GM18519 (cell line): ENCODE data around the gene KLK15.

Experiments
- ATAC-seq: cut with Tn5 transposase; IDR thresholded peaks from one replicate; pipeline ENCODE4 v1.9.1; 2021; ENCODE audit warnings: mild to moderate bottlenecking, moderate library complexity; ENCODE audit not compliant: unreplicated experiment, low FRiP score

Gene KLK15, protein sequence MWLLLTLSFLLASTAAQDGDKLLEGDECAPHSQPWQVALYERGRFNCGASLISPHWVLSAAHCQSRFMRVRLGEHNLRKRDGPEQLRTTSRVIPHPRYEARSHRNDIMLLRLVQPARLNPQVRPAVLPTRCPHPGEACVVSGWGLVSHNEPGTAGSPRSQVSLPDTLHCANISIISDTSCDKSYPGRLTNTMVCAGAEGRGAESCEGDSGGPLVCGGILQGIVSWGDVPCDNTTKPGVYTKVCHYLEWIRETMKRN

DNA sequence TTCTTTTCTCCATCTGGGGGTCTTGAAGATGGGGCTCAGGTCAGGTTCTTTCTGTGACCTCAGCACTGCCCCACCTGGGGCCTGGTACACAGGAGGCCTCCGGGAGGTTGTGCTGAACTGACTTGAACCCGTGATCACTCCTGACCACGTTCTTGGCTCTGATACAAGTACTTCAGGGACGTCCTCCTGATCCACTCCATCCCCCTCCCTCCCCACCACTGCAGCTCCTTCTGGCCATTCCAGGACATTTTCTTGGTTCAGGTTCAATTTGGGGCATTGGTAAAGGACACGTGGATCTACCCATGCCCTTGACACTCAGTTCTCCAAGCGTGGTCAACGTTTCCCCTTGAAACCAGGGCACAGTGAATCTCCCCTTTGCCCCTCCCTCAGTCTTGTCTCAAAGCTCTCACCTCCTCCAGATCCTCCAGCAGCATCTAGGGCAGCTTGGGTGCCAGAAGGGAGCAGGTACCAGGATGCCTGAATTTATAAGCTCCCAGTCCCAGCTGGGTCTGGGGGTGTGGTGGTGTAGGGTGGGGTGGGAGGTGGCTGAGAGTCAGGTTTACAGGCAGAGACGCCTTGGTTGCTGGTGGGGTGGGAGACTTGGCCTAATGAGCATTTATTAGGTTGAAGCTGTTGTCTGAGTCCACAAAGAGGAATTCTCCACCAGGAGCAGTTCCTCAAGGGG, at the start of gene KLK15:
TSS of gene KLK15 (minus strand) at position 458 of the 685 bp plus-strand sequence. CDS start 2,082 bp downstream, outside the sequence.
- no peak for ATAC-seq

DNA sequence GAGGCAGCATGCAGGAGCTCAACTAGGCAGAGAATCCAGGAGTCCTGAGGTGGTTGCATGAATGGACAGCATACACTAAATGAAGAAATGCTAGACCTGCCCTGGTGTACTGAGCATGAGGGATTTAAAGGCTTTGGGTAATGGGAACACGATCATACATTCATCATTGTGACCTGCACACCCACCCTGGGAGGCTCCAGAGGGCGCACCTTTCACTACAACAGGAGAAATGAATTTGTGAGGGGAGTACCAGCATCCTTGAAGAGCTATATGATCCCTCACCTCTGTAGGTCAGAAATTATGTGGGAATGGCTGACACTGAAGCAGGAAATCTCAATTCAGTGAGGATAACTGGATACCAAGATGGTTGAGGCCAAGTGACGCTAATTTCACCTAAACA, 48.8 kb upstream of the KLK15 start:
- no peak for ATAC-seq

DNA sequence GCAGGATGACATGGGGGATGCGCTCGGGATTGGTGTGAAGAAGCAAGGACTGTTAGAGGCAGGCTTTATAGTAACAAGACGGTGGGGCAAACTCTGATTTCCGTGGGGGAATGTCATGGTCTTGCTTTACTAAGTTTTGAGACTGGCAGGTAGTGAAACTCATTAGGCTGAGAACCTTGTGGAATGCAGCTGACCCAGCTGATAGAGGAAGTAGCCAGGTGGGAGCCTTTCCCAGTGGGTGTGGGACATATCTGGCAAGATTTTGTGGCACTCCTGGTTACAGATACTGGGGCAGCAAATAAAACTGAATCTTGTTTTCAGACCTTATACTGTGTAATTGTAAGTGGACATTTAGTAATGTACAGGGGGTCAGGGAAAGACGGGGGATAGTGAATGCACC, 46.9 kb upstream of the KLK15 start:
- ATAC-seq, result no peak

DNA sequence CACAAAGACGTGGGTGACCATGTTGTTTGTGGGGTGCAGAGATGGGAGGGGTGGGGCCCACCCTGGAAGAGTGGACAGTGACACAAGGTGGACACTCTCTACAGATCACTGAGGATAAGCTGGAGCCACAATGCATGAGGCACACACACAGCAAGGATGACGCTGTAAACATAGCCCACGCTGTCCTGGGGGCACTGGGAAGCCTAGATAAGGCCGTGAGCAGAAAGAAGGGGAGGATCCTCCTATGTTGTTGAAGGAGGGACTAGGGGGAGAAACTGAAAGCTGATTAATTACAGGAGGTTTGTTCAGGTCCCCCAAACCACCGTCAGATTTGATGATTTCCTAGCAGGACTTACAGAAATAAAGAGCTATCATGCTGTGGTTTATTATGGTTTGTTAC, 45.5 kb upstream of the KLK15 start:
- no peak for ATAC-seq

DNA sequence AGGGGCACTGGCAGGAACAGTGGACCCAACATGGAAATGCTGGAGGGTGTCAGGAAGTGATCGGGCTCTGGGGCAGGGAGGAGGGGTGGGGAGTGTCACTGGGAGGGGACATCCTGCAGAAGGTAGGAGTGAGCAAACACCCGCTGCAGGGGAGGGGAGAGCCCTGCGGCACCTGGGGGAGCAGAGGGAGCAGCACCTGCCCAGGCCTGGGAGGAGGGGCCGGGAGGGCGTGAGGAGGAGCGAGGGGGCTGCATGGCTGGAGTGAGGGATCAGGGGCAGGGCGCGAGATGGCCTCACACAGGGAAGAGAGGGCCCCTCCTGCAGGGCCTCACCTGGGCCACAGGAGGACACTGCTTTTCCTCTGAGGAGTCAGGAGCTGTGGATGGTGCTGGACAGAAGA, 44.0 kb upstream of the KLK15 start:
- no peak for ATAC-seq

DNA sequence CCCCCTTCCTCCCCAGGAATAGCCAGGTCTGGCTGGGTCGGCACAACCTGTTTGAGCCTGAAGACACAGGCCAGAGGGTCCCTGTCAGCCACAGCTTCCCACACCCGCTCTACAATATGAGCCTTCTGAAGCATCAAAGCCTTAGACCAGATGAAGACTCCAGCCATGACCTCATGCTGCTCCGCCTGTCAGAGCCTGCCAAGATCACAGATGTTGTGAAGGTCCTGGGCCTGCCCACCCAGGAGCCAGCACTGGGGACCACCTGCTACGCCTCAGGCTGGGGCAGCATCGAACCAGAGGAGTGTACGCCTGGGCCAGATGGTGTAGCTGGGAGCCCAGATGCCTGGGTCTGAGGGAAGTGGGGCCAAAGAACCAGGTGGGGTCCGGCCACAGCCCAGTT, 43.1 kb upstream of the KLK15 start:
- no peak for ATAC-seq

DNA sequence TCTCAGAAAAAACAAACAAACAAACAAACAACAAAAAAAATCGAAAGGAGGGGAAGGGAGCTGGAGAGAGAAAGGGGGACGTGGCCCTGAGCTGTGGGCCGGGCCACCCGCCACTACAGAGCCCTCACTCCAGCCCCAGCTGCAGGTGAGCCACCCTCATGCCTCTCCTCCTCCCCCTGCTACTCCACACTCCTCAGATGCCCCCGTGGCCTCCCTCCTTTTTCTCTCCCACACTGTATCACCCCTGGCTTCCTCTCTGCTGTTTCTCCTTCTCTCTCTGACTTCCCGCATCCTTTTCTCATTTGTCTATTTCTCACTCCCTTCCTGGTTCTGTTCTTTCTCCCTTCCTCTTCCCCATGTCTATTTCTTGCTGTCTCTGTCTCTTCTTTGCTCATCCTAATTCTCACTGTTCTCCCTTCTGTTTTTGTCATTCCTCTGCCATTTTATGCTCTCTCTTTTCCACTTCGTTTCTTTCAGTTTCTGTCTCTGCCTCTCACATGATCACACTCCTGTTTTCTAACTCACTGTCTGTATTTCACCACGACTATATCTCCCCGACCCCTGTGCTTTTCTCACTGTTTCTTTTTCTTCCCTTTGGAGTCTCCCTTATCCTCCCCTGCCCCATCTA, 42.5 kb upstream of the KLK15 start:
- no peak for ATAC-seq

DNA sequence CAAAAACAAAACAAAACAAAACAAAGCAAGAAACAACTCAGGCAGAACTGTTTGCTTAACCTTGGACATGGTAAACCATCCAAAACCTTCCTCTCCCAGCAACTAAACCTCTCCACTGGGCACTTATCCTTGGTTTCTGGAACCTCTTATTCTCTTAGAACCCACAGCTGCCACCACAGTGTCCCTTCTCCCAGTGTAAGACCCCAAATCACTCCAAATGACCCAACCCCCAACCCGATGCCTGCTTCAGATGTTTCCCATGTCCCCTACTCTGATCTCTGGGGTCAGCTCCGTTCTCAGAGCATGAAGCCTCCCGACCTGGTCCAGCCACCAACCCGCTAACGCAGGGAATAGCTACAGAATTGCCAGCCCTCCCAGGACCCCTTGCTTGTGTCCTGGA, 40.8 kb upstream of the KLK15 start:
- no peak for ATAC-seq

DNA sequence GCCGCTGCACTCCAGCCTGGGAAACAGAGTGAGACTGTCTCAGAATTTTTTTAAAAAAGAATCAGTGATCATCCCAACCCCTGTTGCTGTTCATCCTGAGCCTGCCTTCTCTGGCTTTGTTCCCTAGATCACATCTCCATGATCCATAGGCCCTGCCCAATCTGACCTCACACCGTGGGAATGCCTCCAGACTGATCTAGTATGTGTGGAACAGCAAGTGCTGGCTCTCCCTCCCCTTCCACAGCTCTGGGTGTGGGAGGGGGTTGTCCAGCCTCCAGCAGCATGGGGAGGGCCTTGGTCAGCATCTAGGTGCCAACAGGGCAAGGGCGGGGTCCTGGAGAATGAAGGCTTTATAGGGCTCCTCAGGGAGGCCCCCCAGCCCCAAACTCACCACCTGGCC, 39.7 kb upstream of the KLK15 start, which contains the start of gene KLK2:
TSS of gene KLK2 (plus strand) at position 384 of the 400 bp plus-strand sequence. CDS start 35 bp downstream, outside the sequence.
- ATAC-seq, result no peak

DNA sequence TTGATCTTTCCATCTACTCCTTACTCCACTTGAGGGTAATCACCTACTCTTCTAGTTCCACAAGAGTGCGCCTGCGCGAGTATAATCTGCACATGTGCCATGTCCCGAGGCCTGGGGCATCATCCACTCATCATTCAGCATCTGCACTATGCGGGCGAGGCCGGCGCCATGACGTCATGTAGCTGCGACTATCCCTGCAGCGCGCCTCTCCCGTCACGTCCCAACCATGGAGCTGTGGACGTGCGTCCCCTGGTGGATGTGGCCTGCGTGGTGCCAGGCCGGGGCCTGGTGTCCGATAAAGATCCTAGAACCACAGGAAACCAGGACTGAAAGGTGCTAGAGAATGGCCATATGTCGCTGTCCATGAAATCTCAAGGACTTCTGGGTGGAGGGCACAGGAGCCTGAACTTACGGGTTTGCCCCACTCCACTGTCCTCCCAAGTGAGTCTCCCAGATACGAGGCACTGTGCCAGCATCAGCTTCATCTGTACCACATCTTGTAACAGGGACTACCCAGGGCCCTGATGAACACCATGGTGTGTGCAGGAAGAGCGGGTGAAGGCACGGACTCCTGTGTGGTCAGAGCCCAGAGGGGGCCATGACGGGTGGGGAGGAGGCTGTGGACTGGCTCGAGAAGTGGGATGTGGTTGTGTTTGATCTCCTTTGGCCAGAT, 37.2 kb upstream of the KLK15 start:
- no peak for ATAC-seq

DNA sequence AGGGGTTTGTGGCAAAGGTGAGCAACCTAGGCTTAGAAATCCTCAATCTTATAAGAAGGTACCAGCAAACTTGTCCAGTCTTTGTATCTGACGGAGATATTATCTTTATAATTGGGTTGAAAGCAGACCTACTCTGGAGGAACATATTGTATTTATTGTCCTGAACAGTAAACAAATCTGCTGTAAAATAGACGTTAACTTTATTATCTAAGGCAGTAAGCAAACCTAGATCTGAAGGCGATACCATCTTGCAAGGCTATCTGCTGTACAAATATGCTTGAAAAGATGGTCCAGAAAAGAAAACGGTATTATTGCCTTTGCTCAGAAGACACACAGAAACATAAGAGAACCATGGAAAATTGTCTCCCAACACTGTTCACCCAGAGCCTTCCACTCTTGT, 36.1 kb upstream of the KLK15 start:
- no peak for ATAC-seq

DNA sequence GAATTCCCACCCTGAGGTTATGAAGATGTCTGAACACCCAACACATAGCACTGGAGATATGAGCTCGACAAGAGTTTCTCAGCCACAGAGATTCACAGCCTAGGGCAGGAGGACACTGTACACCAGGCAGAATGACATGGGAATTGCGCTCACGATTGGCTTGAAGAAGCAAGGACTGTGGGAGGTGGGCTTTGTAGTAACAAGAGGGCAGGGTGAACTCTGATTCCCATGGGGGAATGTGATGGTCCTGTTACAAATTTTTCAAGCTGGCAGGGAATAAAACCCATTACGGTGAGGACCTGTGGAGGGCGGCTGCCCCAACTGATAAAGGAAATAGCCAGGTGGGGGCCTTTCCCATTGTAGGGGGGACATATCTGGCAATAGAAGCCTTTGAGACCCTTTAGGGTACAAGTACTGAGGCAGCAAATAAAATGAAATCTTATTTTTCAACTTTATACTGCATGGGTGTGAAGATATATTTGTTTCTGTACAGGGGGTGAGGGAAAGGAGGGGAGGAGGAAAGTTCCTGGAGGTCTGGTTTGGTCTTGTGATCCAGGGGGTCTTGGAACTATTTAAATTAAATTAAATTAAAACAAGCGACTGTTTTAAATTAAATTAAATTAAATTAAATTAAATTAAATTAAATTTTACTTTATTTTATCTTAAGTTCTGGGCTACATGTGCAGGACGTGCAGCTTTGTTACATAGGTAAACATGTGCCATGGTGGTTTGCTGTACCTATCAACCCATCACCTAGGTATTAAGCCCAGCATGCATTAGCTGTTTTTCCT, 28.3 kb upstream of the KLK15 start:
- no peak for ATAC-seq

DNA sequence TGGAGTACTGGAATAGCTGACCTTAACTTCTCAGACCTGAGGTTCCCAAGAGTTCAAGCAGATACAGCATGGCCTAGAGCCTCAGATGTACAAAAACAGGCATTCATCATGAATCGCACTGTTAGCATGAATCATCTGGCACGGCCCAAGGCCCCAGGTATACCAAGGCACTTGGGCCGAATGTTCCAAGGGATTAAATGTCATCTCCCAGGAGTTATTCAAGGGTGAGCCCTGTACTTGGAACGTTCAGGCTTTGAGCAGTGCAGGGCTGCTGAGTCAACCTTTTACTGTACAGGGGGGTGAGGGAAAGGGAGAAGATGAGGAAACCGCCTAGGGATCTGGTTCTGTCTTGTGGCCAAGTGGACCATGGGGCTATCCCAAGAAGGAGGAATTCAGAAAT, 27.6 kb upstream of the KLK15 start:
- no peak for ATAC-seq

DNA sequence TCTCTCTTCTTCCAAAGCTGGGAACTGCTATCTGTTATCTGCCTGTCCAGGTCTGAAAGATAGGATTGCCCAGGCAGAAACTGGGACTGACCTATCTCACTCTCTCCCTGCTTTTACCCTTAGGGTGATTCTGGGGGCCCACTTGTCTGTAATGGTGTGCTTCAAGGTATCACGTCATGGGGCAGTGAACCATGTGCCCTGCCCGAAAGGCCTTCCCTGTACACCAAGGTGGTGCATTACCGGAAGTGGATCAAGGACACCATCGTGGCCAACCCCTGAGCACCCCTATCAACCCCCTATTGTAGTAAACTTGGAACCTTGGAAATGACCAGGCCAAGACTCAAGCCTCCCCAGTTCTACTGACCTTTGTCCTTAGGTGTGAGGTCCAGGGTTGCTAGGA, 26.5 kb upstream of the KLK15 start:
- no peak for ATAC-seq

DNA sequence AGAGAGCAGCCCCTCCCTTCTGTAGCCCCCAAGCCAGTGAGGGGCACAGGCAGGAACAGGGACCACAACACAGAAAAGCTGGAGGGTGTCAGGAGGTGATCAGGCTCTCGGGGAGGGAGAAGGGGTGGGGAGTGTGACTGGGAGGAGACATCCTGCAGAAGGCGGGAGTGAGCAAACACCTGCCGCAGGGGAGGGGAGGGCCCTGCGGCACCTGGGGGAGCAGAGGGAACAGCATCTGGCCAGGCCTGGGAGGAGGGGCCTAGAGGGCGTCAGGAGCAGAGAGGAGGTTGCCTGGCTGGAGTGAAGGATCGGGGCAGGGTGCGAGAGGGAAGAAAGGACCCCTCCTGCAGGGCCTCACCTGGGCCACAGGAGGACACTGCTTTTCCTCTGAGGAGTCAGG, 25.5 kb upstream of the KLK15 start:
- ATAC-seq, result no peak

DNA sequence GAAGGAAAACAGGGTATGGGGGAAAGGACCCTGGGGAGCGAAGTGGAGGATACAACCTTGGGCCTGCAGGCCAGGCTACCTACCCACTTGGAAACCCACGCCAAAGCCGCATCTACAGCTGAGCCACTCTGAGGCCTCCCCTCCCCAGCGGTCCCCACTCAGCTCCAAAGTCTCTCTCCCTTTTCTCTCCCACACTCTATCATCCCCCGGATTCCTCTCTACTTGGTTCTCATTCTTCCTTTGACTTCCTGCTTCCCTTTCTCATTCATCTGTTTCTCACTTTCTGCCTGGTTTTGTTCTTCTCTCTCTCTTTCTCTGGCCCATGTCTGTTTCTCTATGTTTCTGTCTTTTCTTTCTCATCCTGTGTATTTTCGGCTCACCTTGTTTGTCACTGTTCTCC, 24.0 kb upstream of the KLK15 start:
- ATAC-seq, result no peak

DNA sequence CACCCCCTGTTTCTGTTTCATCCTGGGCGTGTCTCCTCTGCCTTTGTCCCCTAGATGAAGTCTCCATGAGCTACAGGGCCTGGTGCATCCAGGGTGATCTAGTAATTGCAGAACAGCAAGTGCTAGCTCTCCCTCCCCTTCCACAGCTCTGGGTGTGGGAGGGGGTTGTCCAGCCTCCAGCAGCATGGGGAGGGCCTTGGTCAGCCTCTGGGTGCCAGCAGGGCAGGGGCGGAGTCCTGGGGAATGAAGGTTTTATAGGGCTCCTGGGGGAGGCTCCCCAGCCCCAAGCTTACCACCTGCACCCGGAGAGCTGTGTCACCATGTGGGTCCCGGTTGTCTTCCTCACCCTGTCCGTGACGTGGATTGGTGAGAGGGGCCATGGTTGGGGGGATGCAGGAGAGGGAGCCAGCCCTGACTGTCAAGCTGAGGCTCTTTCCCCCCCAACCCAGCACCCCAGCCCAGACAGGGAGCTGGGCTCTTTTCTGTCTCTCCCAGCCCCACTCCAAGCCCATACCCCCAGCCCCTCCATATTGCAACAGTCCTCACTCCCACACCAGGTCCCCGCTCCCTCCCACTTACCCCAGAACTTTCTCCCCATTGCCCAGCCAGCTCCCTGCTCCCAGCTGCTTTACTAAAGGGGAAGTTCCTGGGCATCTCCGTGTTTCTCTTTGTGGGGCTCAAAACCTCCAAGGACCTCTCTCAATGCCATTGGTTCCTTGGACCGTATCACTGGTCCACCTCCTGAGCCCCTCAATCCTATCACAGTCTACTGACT, 21.4 kb upstream of the KLK15 start, which contains the start of gene KLK3:
TSS of gene KLK3 (plus strand) at position 280 of the 775 bp plus-strand sequence. CDS start at position 321, 41 bp downstream.
- no peak for ATAC-seq

DNA sequence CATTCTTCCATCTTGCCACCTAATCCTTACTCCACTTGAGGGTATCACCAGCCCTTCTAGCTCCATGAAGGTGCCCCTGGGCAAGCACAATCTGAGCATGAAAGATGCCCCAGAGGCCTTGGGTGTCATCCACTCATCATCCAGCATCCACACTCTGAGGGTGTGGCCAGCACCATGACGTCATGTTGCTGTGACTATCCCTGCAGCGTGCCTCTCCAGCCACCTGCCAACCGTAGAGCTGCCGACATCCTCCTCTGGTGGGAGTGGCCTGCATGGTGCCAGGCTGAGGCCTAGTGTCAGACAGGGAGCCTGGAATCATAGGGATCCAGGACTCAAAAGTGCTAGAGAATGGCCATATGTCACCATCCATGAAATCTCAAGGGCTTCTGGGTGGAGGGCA, 18.2 kb upstream of the KLK15 start:
- no peak for ATAC-seq

DNA sequence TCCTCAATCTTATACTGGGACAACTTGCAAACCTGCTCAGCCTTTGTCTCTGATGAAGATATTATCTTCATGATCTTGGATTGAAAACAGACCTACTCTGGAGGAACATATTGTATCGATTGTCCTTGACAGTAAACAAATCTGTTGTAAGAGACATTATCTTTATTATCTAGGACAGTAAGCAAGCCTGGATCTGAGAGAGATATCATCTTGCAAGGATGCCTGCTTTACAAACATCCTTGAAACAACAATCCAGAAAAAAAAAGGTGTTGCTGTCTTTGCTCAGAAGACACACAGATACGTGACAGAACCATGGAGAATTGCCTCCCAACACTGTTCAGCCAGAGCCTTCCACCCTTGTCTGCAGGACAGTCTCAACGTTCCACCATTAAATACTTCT, 17.4 kb upstream of the KLK15 start:
- no peak for ATAC-seq
